CD4-positive, alpha-beta T cell treated with Interferon gamma for 1 hour (primary cell): ENCODE measurements around the gene KIF25.

ENCODE experiments used
- DNase-seq: peaks from one replicate; pipeline ENCODE4 v3.0.0-alpha.2; 2020

The KIF25 gene

GRCh38 chr6:167997642-167998041 is at the start of gene KIF25:
Gene KIF25 (plus strand): TSS chr6:167997671. CDS start chr6:168029586, 31,915 bp downstream.
- DNase-seq, result no peak

GRCh38 chr6:167947716-167948115 is 49.8 kb upstream of the KIF25 start:
- DNase-seq, result no peak

GRCh38 chr6:167948716-167949115 is 48.8 kb upstream of the KIF25 start:
- DNase-seq, result no peak

- DNase-seq, result no peak
Observed at GRCh38 chr6:167949121-167949684, 48.3 kb upstream of the KIF25 start.

GRCh38 chr6:167951781-167952511 is 45.5 kb upstream of the KIF25 start:
- DNase-seq, result no peak

- no peak for DNase-seq
Observed at GRCh38 chr6:167952512-167952859, 45.0 kb upstream of the KIF25 start.

GRCh38 chr6:167953551-167953950 is 43.9 kb upstream of the KIF25 start:
- no peak for DNase-seq

- DNase-seq, result no peak
Observed at GRCh38 chr6:167954151-167954550, 43.3 kb upstream of the KIF25 start.

GRCh38 chr6:167956491-167956890 is 41.0 kb upstream of the KIF25 start:
- DNase-seq, result no peak

GRCh38 chr6:167956983-167957492 is 40.4 kb upstream of the KIF25 start:
- DNase-seq, result no peak

GRCh38 chr6:167957626-167958025 is 39.8 kb upstream of the KIF25 start:
- no peak for DNase-seq

GRCh38 chr6:167960579-167960978 is 36.9 kb upstream of the KIF25 start:
- no peak for DNase-seq

- no peak for DNase-seq
Observed at GRCh38 chr6:167962711-167963110, 34.8 kb upstream of the KIF25 start.

GRCh38 chr6:167963589-167964057 is 33.8 kb upstream of the KIF25 start:
- no peak for DNase-seq

- no peak for DNase-seq
Observed at GRCh38 chr6:167965592-167966539, 31.6 kb upstream of the KIF25 start.

- no peak for DNase-seq
Observed at GRCh38 chr6:167966540-167966905, 30.9 kb upstream of the KIF25 start.

- no peak for DNase-seq
Observed at GRCh38 chr6:167968091-167968490, 29.4 kb upstream of the KIF25 start.

GRCh38 chr6:167970230-167970629 is 27.2 kb upstream of the KIF25 start:
- DNase-seq, result no peak

GRCh38 chr6:167972193-167972592 is 25.3 kb upstream of the KIF25 start:
- no peak for DNase-seq

GRCh38 chr6:167973148-167973885 is 24.2 kb upstream of the KIF25 start:
- DNase-seq, result no peak

- DNase-seq, result no peak
Observed at GRCh38 chr6:167974640-167975344, 22.7 kb upstream of the KIF25 start.

- no peak for DNase-seq
Observed at GRCh38 chr6:167975458-167975857, 22.0 kb upstream of the KIF25 start.
